CMK (cell line): ENCODE results near the gene PCGF1.
"Not testable (repeated sequence)": the region's sequence is repeated elsewhere in the genome, so short reads cannot be mapped to it uniquely, and the experiment has no call there.

Experiments used
- DNase-seq: peaks from one replicate; pipeline ENCODE4 v3.0.0-alpha.2; 2010; ENCODE audit warnings: low read depth

Gene PCGF1

DNA sequence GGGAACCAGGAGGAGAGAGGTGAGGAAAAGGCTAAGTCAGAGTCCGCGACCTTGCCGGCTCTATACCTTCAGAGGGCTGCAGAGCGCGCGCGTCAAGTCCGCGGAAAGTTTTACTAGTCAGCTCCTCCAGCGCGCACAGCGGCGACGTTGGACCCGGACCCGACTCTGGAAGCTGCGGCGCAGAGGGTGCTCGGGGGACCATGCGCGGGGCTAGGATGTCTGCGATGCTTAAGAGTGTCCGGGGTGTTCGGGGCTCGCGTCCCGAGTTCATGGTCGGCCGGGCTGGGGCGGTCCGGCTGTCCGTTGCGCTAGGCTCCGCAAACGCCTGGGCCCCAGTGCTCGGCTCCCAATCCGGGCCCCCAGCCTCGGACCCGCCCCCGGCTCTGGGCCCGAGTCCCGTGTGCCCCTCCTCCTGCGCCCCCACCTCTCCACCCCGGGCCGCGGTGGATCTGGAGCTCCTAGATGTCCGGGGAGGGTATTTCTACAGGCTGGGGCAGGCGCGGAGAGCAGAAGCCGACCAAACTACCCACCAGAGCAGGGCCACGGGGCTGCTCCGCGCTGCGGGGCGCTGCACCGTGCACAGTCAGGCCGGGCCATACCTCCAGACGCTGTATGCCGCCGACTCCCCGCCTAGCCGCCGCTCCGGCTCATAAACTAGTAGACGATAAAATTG lies 8.1 kb downstream of the PCGF1 start, which contains the start of gene LBX2:
LBX2 (minus strand) TSS at position 337 of the 673 bp plus-strand sequence; CDS start at position 271, 66 bp downstream.
- no peak for DNase-seq

GRCh38 chr2:74498500-74499266 lies 8.8 kb downstream of the PCGF1 start:
- no peak for DNase-seq

DNA sequence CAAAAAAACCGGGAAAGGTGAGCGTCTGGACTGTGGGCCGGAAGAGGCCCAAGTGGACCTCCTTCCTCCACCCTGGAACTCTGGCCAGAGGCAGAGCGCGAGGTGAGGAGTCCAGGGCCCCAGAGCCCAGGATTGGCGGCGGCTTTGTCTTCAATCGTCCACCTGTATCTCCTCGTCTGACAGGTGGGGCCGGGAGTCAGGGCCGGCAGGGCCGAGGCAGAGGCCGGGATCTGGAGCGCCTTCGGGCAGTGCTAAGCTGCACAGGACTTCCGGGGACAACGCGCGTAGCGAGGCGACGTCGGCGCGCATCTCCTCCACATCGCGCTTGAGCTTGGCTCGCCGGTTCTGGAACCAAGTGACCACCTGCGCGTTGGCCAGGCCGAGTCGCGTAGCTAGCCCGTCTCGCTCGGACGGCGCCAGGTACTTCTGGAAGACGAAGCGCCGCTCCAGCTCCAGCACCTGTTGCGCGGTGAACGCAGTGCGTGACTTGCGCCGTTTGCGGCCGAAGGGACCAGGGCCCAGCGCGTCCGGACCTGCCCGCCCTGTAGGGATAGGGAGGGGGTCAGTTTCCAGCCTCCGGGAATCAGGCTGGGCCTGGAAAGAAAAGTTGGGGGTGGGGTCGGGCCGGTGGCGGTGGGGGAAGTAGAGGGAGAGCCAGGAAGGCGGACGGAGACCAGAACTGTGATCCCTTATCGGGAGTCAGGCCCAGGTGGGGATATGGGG lies 9.6 kb downstream of the PCGF1 start:
- no peak for DNase-seq

DNA sequence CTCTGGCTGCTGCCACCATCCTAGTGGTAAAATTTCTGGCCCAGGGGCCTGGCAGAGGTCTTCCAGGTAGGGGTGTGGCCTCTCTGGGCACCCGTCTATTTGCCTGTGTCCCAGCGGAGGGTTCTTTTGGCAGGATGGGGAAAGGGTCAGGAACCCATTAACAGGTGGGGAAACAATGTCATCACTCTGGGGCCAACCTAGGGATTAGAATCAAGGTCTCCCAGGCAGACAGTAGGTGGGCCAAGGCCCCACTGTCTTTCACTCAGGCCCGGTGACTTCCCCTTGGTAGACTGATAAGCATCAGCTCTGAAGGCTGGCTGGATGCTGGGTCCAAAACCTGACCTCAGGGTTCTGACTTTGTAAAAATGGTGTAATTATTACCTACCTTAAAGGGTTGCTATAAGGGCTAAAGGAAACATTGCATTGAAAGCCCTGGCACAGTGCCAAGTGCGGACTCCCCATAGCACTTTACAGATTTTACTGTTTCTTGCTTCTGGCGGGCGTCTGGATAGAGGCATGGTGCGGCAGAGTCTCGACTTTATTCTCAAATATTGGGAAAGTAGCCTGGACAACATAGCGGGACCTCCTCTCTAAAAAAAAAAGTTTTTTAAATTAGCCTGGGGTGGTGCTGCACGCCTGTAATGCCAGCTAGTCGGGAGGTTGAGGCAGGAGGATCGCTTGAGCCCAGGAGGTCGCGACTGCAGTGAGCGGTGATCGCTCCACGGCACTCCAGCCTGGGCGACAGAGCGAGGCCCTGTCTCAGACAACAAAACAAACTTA lies 10.3 kb downstream of the PCGF1 start:
- no peak for DNase-seq

DNA sequence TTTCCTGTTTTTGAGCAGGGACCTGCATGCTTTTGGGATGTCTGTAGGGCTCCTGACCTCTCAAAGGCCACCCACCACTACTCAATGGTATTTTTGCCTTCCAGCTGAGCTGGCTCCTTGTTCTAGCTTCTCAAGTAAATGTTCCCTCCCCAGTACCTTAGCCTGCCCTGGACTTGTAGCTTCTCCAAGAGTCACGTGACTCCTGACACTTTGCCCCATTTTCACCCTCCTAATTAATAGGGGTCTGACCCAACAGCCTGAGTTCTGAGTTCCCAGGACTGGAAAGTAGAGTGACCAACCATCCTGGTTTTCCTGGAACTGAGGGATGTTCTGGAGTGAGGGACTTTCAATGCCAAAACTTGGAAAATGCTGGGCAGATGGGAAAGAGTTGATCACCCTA lies 12.1 kb downstream of the PCGF1 start:
- DNase-seq, result no peak

GRCh38 chr2:74493546-74493945 lies 13.9 kb downstream of the PCGF1 start:
- no peak for DNase-seq

DNA sequence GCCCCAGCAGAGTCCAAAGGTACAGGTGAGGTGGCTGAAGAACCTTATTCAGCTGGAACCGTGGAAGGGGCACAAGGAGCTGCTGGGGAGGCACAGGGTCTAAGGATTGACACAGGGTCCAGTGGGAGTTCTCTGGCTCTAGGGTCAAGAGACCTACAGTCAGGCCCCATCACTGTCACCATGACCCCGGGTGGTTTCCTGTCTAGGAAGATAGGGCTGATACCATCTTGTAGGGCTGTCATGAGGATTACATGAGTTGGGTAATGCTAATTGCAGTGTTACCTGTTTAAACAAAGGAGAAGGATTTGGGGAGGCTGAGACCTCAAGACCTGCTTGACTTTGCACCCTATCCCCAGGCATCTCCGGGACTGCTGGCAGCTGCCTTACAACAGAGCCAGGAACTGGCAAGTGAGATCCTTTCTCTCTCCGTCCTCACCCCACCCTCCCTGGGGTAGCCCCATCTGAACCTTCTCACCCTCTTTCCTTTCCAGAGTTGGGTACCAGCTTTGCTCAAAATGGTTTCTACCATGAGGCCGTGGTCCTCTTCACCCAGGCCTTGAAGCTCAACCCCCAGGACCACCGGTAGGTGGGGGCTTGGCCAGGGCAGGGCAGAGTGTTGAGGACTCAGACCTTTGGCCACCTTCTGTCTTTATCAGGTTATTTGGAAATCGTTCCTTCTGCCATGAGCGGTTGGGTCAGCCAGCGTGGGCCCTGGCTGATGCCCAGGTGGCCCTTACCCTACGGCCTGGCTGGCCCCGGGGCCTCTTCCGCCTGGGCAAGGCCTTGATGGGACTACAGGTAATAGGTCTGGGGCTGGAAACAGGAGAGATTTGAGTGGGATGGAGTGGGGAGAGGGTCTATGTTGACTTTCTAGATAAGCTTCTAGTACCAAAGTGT lies 15.6 kb downstream of the PCGF1 start:
- DNase-seq, result no peak

- no peak for DNase-seq
These were observed 17.6 kb downstream of the PCGF1 start for GRCh38 chr2:74489906-74490305.

DNA sequence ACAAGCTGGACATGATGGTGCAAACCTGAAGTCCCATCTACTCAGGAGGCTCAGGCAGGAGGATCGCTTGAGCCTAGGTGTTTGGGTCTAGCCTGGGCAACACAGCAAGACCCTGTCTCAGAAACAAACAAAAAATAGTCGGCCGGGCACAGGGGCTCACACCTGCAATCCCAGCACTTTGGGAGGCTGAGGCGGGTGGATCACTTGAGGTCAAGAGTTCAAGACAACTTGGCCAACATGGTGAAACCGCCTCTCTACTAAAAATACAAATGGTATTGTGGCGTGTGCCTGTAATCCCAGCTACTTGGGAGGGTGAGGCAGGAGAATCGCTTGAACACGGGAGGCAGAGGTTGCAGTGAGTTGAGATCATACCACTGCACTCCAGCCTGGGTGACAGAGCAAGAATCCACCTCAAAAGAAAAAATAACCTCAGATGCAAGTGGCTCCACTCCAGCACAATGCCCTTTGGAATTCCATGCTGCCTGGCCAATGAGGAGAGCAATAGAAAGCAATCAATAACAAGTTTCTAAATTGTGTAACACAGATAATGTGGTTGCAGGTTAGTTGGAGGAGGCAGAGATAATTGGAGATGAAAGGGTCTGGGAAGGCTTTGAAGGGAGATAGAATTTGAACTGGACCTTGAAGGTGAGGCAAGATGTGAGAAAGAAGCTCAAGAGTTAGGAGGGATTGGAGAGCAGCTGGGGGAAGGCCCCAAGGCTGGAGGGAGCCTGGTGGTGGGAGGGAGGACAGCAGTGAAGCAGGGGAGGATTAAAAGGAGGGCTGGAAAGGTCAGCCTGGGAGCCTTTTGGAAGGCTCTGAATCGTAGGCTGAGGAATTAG lies 18.6 kb downstream of the PCGF1 start:
- DNase-seq, result no peak

DNA sequence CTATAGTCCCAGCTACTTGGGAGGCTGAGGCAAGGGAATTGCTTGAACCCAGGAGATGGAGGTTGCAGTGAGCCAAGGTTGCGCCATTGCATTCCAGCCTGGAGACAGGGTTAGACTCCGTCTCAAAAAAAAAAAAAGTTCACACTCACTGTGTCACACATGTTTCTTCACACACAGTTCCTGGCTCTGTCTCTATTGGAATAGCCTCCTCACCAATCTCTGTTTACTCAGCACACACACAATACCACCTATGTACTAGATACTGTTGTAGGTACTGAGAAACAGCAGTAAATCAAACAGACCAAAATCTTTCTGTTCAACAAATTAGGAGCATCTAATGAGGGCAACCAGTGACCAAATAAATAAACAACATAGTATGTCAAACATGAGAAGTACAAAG lies 21.4 kb downstream of the PCGF1 start:
- DNase-seq, result no peak

DNA sequence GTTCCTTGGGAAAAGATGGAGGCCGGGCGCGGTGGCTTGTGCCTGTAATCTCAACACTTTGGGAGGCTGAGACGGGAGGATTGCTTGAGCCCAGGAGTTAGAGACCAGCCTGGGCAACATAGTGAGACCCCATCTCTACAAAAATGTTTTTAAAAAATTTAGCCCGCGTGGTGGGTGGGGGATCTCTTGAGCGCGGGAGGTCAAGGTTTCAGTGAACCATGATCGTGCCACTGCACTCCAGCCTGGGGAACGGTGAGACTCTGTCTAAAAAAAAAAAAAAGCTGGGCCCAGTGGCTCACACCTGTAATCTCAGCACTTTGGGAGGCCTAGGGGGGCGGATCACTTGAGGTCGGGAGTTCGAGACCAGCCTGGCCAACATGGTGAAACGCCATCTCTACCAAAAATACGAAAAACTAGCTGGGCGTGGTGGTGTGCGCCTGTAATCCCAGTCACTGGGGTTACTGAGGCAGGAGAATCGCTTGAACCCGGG lies 23.8 kb downstream of the PCGF1 start:
- not testable (repeated sequence) for DNase-seq

- DNase-seq, result peak; percentile 79
These were observed 24.5 kb downstream of the PCGF1 start, which contains the start of the genes CCDC142 and TTC31 for GRCh38 chr2:74482801-74483674. Gene CCDC142 (minus strand): TSS chr2:74482998. CDS start chr2:74482837, 161 bp downstream. Gene TTC31 (plus strand): TSS chr2:74483081. CDS start chr2:74483096, 15 bp downstream.

DNA sequence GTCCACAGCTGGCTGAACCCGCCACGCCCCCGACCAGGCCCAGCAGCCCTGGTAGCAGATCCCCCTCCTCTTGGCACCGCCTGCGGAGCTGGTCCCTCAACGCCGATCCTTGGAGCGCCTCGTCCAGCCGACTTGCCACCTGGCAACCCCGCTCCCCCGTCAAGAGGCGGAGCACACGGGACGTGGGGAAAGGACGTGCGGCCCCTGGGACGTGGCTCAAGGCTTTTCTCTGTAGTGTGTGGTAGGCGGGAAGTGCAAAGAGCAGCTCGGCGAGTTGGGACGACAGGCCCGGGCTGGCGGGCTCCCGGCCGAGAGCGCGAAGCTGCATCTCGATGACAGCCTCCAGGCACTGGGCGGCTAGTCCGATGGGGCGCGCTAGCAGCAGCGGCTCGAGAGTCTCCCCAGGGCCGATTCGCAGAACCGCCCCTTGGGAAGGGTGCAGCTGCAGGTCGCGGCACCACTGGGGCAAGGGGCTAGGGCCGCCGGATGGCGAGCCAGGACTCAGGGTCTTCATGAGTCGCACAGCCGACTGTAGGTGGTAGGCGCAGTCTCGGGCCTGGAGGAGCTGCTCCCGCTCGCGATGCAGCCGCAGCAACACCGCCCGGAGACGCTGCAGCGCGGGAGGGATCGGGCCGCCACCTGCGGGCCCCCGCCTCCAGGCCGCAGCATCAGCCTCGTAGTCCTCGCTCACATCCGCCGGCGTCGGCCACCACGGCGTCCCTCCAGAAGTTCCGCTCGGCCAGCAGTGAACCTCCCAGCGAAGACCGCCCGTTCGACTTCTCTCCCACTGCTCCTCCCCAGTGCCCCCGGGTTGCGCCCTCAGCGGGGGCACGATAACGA lies 25.3 kb downstream of the PCGF1 start:
- DNase-seq, result no peak

GRCh38 chr2:74481431-74481830 lies 26.1 kb downstream of the PCGF1 start:
- DNase-seq, result no peak

- no peak for DNase-seq
These were observed 32.6 kb downstream of the PCGF1 start for GRCh38 chr2:74474899-74475298.

DNA sequence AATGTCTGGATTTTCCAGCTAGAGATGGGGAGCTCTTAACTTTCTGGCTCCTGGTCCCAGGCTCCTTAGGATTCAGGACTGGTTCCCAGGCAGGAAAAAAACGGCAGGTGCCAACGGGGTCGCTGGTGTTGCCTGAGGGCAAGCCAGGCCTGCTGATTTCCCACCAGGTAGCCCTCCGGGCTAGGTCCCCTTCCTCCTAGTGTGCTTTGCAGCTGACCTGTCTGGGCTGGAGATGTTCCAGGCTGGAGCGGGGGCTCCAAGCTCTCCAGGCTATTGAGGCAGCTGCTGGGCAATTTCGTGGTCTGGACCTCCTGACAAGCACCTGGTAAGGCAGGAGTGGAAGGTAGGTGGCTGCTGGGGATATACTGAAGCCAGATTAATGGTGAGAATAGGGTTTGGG lies 33.0 kb downstream of the PCGF1 start:
- DNase-seq, result no peak

DNA sequence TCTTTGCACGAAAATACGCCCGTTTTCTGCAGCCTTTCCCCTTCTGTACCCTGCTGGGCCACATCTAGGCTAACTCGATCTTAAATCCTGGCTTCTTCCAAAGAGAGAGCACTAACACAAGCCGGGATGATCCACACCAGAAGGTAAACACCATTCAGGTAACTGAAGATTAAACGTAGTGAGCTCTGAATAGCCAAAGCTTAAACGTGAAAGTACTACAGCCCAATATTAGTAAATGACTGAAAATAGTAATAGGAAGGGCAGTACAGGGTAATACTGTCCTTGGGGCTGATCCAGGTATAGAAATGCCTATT lies 34.6 kb downstream of the PCGF1 start:
- DNase-seq, result no peak
